ENCODE measurements around the gene QRFP. TPM values are rescaled to one million over a fixed set of nuclear protein-coding genes. Genes with fewer than 3 reads are reported as not detected.
A peak's percentile ranks its signal among the peaks of the same experiment; 100 is the strongest.

Gene QRFP, protein sequence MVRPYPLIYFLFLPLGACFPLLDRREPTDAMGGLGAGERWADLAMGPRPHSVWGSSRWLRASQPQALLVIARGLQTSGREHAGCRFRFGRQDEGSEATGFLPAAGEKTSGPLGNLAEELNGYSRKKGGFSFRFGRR
- total RNA-seq, result not detected

DNA sequence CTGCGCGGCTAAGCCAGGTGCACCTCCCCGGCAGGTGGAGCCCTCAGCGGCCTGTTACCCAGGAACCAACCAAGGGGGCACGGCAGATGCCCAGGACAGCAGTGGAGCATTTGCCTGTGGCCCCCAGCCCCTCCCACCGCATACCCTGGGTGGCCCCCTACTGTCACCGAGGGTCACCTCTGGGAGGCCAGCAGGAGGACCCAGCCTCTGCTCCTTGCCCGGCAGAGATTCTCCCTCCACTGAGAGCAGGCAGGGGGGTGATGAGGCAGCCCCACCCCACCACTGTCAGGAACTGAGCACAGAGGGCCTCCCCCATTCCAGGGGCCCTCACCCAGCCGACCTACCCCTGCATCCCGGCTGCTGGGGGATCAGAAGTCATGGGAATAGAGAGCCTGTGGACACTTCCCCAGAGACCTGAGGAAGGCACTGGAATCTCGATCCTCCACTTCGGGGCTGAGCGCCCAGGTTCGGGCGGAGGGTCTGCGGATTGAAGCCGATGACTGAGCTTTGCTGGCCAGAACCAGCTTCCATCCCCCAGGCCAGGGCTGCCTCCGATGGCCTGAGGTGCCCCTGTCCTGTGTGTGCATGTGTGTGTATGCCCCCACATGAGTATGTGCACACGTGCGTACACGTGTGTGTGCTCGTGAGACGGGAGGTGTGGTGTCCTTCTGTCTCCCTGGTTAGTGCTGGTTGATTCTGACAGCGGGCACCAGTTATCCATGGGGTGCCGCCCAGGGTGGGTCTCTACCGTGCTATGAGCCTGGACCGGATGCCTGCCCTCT is at the start of gene QRFP:
Gene QRFP (minus strand): TSS at position 580 of the 782 bp plus-strand sequence. CDS start 2,974 bp downstream, outside the sequence.
- Histone ChIP-seq H3K27me3 (no peaks in the 10 kb centered on the region), H3K4me3 (no peak within 1 kb of the TSS)
- DNase-seq (ENCODE audit: low spot score), result no peak

DNA sequence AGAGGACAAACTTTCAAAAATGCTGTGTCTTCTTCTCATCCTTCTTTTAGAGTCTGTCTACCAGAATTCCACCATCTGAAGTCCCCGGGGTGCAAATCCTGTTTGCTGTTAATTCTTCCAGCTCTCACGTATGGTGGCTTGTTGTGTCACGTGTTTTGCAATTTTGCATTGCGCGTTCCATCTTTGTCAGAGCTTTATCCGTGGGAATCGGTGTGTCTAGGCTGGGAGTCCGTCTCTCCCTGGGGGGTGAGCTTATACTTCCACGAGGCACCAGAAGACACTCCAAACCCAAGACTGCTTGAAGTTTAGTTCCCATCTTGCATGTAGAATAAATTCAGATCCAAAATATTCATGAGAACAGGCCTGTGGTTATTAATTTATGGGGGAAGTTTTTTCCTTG is 48.6 kb upstream of the QRFP start:
- H3K27ac ChIP-seq, result no peak overlapping the region
- TF ChIP-seq, protein P1, sequence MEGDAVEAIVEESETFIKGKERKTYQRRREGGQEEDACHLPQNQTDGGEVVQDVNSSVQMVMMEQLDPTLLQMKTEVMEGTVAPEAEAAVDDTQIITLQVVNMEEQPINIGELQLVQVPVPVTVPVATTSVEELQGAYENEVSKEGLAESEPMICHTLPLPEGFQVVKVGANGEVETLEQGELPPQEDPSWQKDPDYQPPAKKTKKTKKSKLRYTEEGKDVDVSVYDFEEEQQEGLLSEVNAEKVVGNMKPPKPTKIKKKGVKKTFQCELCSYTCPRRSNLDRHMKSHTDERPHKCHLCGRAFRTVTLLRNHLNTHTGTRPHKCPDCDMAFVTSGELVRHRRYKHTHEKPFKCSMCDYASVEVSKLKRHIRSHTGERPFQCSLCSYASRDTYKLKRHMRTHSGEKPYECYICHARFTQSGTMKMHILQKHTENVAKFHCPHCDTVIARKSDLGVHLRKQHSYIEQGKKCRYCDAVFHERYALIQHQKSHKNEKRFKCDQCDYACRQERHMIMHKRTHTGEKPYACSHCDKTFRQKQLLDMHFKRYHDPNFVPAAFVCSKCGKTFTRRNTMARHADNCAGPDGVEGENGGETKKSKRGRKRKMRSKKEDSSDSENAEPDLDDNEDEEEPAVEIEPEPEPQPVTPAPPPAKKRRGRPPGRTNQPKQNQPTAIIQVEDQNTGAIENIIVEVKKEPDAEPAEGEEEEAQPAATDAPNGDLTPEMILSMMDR (IDR thresholded peaks at IDR 0.05), result no peak
- H3K9me3 ChIP-seq, result no peaks in the 10 kb centered on the region
- DNase-seq (ENCODE audit: low spot score), result no peak
- H3K36me3 ChIP-seq, result no peaks in the 10 kb centered on the region
- H3K4me3 ChIP-seq, result no peak overlapping the region
- H3K4me1 ChIP-seq, result peaks cover 0 to 8% of the 10 kb centered on the region in 2 donors
- H3K27me3 ChIP-seq, result peaks cover 0 to 5% of the 10 kb centered on the region in 2 donors

More for the DNA sequence above, at the start of gene QRFP:
- peak within 1 kb of the TSS in 1 of 2 donors; percentile 39 for H3K27ac ChIP-seq
- no peaks in the 10 kb centered on the region for H3K9me3 ChIP-seq
- TF ChIP-seq, protein P1 (IDR thresholded peaks at IDR 0.05), result no peak
- peaks cover 15% of the 10 kb centered on the region for H3K36me3 ChIP-seq
- peaks cover 0 to 22% of the 10 kb centered on the region in 2 donors for H3K4me1 ChIP-seq

DNA sequence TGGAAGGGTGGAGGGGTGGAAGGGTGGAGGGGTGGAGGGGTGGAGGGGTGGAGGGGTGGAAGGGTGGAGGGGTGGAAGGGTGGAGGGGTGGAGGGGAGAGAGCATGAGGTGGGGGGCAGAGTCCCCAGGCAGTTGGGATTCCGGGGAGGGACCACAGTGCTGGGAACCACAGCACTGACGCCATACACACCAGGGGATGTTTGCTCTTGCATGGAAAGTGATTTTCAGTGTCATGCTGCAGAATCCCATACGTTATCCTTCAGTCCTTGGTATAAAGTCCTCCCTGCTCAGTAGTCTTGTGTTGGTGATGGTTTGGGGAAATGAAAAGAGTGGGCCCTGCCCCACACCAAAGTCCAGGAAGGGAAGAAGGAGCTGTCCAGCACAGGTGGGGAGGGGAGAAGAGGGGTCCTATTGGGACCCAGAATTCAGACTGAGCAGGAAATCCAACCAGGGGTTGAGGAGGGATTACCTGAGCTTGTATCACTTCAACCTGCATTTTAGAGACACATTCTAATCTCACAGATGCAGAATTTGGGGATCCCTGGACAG is 48.0 kb upstream of the QRFP start:
- Histone ChIP-seq H3K36me3 (no peaks in the 10 kb centered on the region), H3K4me1 (peaks cover 0 to 14% of the 10 kb centered on the region in 2 donors), H3K27ac (no peak overlapping the region), H3K4me3 (no peak overlapping the region), H3K9me3 (no peaks in the 10 kb centered on the region), H3K27me3 (peaks cover 0 to 5% of the 10 kb centered on the region in 2 donors)
- DNase-seq (ENCODE audit: low spot score), result no peak
- TF ChIP-seq, protein P1 (IDR thresholded peaks at IDR 0.05), result no peak

DNA sequence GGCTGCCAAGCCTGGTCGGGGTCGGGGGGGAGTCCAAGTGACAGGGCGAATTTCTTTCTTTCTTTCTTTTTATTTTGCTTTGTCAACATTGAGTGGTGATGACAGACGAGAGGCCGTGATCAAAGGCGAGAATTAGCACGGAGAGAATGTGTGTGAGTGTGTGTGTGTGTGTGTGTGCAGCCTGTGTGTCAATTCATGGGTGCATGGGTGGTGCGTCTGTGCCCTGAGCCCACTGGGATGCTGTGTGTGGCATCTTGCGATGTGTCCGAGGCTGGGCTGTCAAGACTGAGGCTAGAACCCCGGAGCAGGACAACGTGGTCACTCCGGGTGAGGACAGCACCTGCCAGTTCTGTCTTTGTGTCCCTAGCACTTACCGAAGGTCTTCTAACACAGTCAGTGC is 47.2 kb upstream of the QRFP start:
- no peak overlapping the region for H3K4me3 ChIP-seq
- DNase-seq (ENCODE audit: low spot score), result no peak
- H3K27me3 ChIP-seq, result peaks cover 4 to 10% of the 10 kb centered on the region in 2 donors

DNA sequence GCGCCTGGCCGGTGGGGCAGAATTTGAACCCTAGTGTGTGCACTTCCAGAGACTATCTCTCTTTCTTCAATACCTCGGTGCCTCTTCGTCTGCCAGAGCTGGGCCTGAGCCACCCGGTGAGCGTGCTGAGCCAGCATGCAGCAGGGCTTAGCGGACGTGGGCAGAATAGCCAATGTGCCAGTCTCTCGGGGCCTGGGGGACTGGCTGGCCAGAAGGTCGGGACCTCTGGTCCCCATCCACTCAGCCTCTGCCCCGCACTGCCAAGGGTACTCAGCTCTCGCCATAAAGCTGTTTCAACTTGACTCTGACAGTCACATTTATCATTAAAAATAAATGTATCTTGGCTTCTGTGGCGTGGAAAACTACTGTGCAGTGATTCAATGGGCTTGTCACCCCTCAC is 46.6 kb upstream of the QRFP start:
- no peak overlapping the region for H3K4me3 ChIP-seq
- no peak overlapping the region for H3K27ac ChIP-seq
- no peaks in the 10 kb centered on the region for H3K9me3 ChIP-seq
- peaks cover 0 to 26% of the 10 kb centered on the region in 2 donors for H3K4me1 ChIP-seq
- TF ChIP-seq, protein P1 (IDR thresholded peaks at IDR 0.05), result no peak
- H3K36me3 ChIP-seq, result no peaks in the 10 kb centered on the region
- DNase-seq (ENCODE audit: low spot score), result no peak
- H3K27me3 ChIP-seq, result peaks cover 5 to 12% of the 10 kb centered on the region in 2 donors

More for the DNA sequence above, 47.2 kb upstream of the QRFP start:
- TF ChIP-seq, protein P1 (IDR thresholded peaks at IDR 0.05), result no peak
- H3K9me3 ChIP-seq, result no peaks in the 10 kb centered on the region
- H3K4me1 ChIP-seq, result peaks cover 0 to 22% of the 10 kb centered on the region in 2 donors
- H3K36me3 ChIP-seq, result no peaks in the 10 kb centered on the region
- H3K27ac ChIP-seq, result no peak overlapping the region

Measured in right atrium auricular region (tissue), 2 donors.